Parathyroid adenoma (tissue), 2 donors: ENCODE results near the gene KCNQ1.

Experiments
- H2AFZ ChIP-seq: fragments of 300-600 bp; sonication (generic); one replicate; pipeline ENCODE4 v1.7.0; 2017; ENCODE audit warnings: antibody characterized with exemption, mild to moderate bottlenecking
- H3K27ac ChIP-seq: fragments of 300-600 bp; sonication (generic); one replicate; pipeline ENCODE4 v1.7.0; 2017
- H3K27me3 ChIP-seq: fragments of 300-600 bp; sonication (generic); one replicate; pipeline ENCODE4 v1.7.0; 2017; ENCODE audit warnings: low read length; ENCODE audit not compliant: control insufficient read depth, insufficient read depth
- H3K36me3 ChIP-seq: fragments of 300-600 bp; sonication (generic); one replicate; pipeline ENCODE4 v1.7.0; 2017; ENCODE audit warnings: low read length; ENCODE audit not compliant: control insufficient read depth, insufficient read depth
- H3K4me1 ChIP-seq: fragments of 300-600 bp; sonication (generic); one replicate; pipeline ENCODE4 v1.7.0; 2017; ENCODE audit warnings: control low read depth
- H3K4me2 ChIP-seq: fragments of 300-600 bp; sonication (generic); one replicate; pipeline ENCODE4 v1.7.0; 2017; ENCODE audit warnings: low read length
- H3K4me3 ChIP-seq: fragments of 300-600 bp; sonication (generic); one replicate; pipeline ENCODE4 v1.7.0; 2017; ENCODE audit warnings: low read depth, low read length
- H3K79me2 ChIP-seq: fragments of 300-600 bp; sonication (generic); one replicate; pipeline ENCODE4 v1.7.0; 2017; ENCODE audit warnings: control low read depth
- H3K9ac ChIP-seq: fragments of 300-600 bp; sonication (generic); one replicate; pipeline ENCODE4 v1.7.0; 2017; ENCODE audit warnings: mild to moderate bottlenecking
- H3K9me3 ChIP-seq: fragments of 300-600 bp; sonication (generic); one replicate; pipeline ENCODE4 v1.7.0; 2017; ENCODE audit warnings: low read length; ENCODE audit not compliant: control insufficient read depth
- CTCF ChIP-seq: fragments of 300-600 bp; sonication (generic); IDR thresholded peaks from one replicate; pipeline ENCODE4 v1.7.0; 2017; ENCODE audit warnings: antibody characterized with exemption, mild to moderate bottlenecking
- donor health status: primary hyperparathyroidism.

Gene KCNQ1

GRCh38 chr11:2768471-2769408 is 323.9 kb downstream of the KCNQ1 start:
- Histone ChIP-seq H3K36me3 (no peaks in the 10 kb centered on the region), H3K4me1 (peaks cover 4% of the 10 kb centered on the region), H3K27ac (no peak overlapping the region), H3K9me3 (no peaks in the 10 kb centered on the region), H3K9ac (no peak overlapping the region), H3K27me3 (no peaks in the 10 kb centered on the region), H2AFZ (no peak overlapping the region), H3K4me2 (no peak overlapping the region), H3K79me2 (no peaks in the 10 kb centered on the region), H3K4me3 (no peak overlapping the region)
- TF ChIP-seq CTCF: no peak

GRCh38 chr11:2769409-2770095 is 324.7 kb downstream of the KCNQ1 start:
- no peak for TF ChIP-seq CTCF
- Histone ChIP-seq H3K4me2 (no peak overlapping the region), H3K4me1 (no peaks in the 10 kb centered on the region), H3K9me3 (no peaks in the 10 kb centered on the region), H3K4me3 (no peak overlapping the region), H3K27ac (no peak overlapping the region), H3K27me3 (no peaks in the 10 kb centered on the region), H2AFZ (no peak overlapping the region), H3K9ac (no peak overlapping the region), H3K79me2 (no peaks in the 10 kb centered on the region), H3K36me3 (no peaks in the 10 kb centered on the region)

GRCh38 chr11:2770096-2770751 is 325.4 kb downstream of the KCNQ1 start:
- Histone ChIP-seq H3K4me2 (no peak overlapping the region), H3K79me2 (no peaks in the 10 kb centered on the region), H3K27ac (no peak overlapping the region), H3K36me3 (no peaks in the 10 kb centered on the region), H2AFZ (no peak overlapping the region), H3K4me1 (no peaks in the 10 kb centered on the region), H3K9me3 (no peaks in the 10 kb centered on the region), H3K4me3 (no peak overlapping the region), H3K9ac (no peak overlapping the region), H3K27me3 (no peaks in the 10 kb centered on the region)
- no peak for TF ChIP-seq CTCF

GRCh38 chr11:2770761-2771301 is 326.0 kb downstream of the KCNQ1 start:
- TF ChIP-seq CTCF: no peak
- Histone ChIP-seq H3K4me3 (no peak overlapping the region), H3K9me3 (no peaks in the 10 kb centered on the region), H3K36me3 (no peaks in the 10 kb centered on the region), H3K4me1 (no peaks in the 10 kb centered on the region), H2AFZ (no peak overlapping the region), H3K79me2 (no peaks in the 10 kb centered on the region), H3K27ac (no peak overlapping the region), H3K9ac (no peak overlapping the region), H3K27me3 (no peaks in the 10 kb centered on the region), H3K4me2 (no peak overlapping the region)
